ENCODE measurements around the gene PKNOX2. TPM values are rescaled to one million over a fixed set of nuclear protein-coding genes. Genes with fewer than 3 reads are reported as not detected.

The PKNOX2 gene
- total RNA-seq, 6 experiments from 2014 or later: 0.09 to 0.31 (median 0.14) TPM

DNA sequence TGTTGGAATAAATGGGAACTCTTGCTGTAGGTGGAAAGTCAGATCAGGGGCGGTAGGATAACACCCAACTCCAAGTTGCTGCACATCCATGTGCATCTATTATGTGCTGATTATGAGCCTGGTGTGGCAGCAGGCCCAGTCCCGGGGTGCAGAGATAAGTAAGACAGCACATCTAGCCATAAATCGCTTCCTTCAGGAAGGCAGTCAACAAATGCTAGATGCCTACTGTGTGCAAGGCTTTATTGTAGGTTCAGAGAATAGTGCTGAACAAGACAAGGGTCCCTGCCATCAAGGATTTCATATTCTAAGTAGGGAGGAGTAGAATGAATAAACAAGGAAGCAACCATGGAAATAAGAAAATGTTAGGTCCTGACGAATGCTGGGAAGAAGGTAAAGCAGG, 110.2 kb downstream of the PKNOX2 start:
- 87% methylated on average over 3 of the region's 4 CpGs for WGBS (ENCODE audit: insufficient coverage, low coverage, low lambda C conversion rate, missing lambda C conversion rate)
- intact Hi-C loops (cut with DNase I): no loop called here
- H3K27me3 ChIP-seq: no peaks in the 10 kb centered on the region

DNA sequence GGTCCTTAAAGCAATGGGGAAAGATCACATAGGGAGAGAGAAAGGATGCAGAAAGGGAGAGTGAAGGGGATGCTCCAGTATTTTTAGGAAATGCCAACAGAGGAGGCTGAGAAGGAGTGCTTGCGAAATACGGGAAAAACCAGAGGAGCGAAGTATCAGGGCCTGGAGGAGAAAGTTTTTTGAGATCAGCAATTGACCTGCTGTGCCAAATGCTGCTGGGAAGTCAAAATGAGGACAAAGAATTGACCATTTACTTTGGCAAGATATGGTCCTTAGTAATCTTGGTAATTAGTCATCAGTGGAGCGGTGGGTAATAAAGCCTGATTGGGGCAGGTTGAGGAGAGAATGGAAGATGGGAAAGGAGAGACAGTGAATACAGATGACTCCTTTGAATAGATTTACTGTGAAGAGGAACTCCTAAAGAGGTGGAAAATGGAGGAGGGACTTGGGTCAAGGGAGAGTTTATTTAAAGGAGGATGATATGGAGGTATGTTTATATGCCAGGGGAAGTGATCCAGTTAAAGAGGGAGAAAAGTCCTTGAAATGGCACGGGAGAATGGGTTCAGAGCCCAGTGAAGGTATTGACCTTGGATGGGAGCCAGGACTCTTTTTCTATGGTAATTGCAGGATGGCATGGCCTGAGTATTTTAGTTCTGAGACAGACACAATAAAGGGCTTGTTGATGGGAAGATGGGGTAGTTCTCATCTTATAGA, 111.5 kb downstream of the PKNOX2 start:
- Histone ChIP-seq H3K27ac (no peak overlapping the region), H3K9me3 (no peaks in the 10 kb centered on the region), H3K36me3 (no peaks in the 10 kb centered on the region), H3K27me3 (no peaks in the 10 kb centered on the region), H3K4me3 (no peak overlapping the region), H3K4me1 (peaks cover 0 to 4% (median 0%) of the 10 kb centered on the region in 4 donors)
- peak in 2 of 4 donors; percentile 52 to 65 for ATAC-seq
- intact Hi-C loops (cut with DNase I): no loop called here
- TF ChIP-seq, protein P1, sequence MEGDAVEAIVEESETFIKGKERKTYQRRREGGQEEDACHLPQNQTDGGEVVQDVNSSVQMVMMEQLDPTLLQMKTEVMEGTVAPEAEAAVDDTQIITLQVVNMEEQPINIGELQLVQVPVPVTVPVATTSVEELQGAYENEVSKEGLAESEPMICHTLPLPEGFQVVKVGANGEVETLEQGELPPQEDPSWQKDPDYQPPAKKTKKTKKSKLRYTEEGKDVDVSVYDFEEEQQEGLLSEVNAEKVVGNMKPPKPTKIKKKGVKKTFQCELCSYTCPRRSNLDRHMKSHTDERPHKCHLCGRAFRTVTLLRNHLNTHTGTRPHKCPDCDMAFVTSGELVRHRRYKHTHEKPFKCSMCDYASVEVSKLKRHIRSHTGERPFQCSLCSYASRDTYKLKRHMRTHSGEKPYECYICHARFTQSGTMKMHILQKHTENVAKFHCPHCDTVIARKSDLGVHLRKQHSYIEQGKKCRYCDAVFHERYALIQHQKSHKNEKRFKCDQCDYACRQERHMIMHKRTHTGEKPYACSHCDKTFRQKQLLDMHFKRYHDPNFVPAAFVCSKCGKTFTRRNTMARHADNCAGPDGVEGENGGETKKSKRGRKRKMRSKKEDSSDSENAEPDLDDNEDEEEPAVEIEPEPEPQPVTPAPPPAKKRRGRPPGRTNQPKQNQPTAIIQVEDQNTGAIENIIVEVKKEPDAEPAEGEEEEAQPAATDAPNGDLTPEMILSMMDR (IDR thresholded peaks at IDR 0.05): no peak
- no peak for TF ChIP-seq POLR2A (IDR thresholded peaks at IDR 0.05)
- 60% methylated on average over 5 of the region's 5 CpGs for WGBS (ENCODE audit: insufficient coverage, low coverage, low lambda C conversion rate, missing lambda C conversion rate)
- DNase-seq: no peak

More for the DNA sequence above, 110.2 kb downstream of the PKNOX2 start:
- DNase-seq (no peak), ATAC-seq (no peak)
- TF ChIP-seq, protein P1 (IDR thresholded peaks at IDR 0.05): no peak
- TF ChIP-seq POLR2A (IDR thresholded peaks at IDR 0.05): no peak
- H3K36me3 ChIP-seq: no peaks in the 10 kb centered on the region
- H3K4me1 ChIP-seq: peaks cover 0 to 4% (median 0%) of the 10 kb centered on the region in 4 donors
- no peak overlapping the region for H3K27ac ChIP-seq
- no peak overlapping the region for H3K4me3 ChIP-seq
- H3K9me3 ChIP-seq: no peaks in the 10 kb centered on the region

DNA sequence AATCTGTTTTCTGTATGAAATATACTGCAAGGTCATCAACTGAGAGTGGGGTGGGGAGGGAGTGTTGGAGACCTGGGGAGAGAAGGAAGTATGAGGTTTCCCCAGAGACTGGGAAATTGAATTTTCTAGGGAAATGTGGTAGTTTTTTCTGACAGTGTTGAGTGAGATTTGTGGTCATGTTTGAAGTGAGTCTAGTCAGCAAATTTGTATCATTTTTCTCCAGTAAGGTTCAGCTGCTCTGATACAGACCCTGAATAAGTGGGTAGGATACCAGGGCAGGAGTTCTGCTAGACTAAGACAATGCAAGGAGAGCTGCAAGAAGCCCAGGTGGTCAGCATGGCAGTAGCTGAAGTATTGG, 112.0 kb downstream of the PKNOX2 start:
- Histone ChIP-seq H3K4me3 (no peak overlapping the region), H3K27me3 (no peaks in the 10 kb centered on the region), H3K36me3 (no peaks in the 10 kb centered on the region), H3K4me1 (peaks cover 0 to 4% (median 0%) of the 10 kb centered on the region in 4 donors), H3K27ac (no peak overlapping the region), H3K9me3 (no peaks in the 10 kb centered on the region)
- ATAC-seq: no peak
- TF ChIP-seq POLR2A (IDR thresholded peaks at IDR 0.05): no peak
- TF ChIP-seq, protein P1 (IDR thresholded peaks at IDR 0.05): no peak
- no peak for DNase-seq
- intact Hi-C loops (cut with DNase I): no loop called here

DNA sequence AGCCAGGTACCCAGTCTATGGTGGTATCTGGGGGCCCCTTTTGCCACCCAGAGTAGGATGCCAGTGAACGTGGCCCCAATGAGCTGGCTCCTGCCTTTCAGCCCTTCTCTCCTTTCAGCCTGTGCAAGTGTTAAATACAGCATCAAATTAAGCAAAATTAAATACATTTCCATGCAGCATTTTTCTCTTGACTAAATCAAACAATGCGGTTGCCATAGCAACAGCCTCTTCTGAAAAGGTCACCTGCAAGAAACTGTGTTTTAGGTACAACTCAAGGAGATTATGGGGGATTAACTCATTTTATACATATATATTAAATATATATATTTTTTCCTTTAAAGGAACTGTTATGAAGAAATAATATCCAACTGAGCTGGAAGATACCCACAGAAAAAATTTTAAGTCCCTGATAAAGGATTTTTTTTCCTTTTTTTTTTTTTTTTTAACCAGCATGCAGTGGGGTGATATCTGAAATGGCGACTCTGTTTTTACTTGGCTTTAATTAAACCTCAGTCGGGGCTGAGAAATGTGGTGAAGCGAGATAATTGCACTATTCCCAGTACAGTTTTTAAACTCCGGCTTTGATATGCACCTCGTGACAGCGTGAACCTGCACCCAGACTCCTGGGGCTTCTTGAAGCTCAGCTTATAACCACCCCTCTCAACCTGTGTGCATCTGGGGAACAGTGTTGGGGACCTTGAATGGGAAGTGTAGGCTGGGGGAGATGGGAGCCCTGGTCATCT, 115.3 kb downstream of the PKNOX2 start:
- intact Hi-C loops (cut with DNase I): no loop called here
- Histone ChIP-seq H3K27ac (no peak overlapping the region), H3K4me1 (peaks cover 0 to 9% (median 0%) of the 10 kb centered on the region in 4 donors), H3K36me3 (no peaks in the 10 kb centered on the region), H3K4me3 (no peak overlapping the region), H3K27me3 (no peaks in the 10 kb centered on the region), H3K9me3 (no peaks in the 10 kb centered on the region)
- 86% methylated on average over 6 of the region's 8 CpGs for WGBS (ENCODE audit: insufficient coverage, low coverage, low lambda C conversion rate, missing lambda C conversion rate)
- no peak for ATAC-seq
- TF ChIP-seq, protein P1 (IDR thresholded peaks at IDR 0.05): no peak
- no peak for TF ChIP-seq POLR2A (IDR thresholded peaks at IDR 0.05)
- DNase-seq: no peak
